K562 (cell line): ENCODE results near the gene TRIM71. TPM values are rescaled to one million over a fixed set of nuclear protein-coding genes. Genes with fewer than 3 reads are reported as not detected.

ENCODE experiments used
- ATAC-seq: fragments of 200-7000 bp; cut with Tn5 transposase; 3 replicates; pipeline ENCODE4 v1.9.1; 2020; ENCODE audit warnings: moderate library complexity
- BruUV-seq: library from RNA; stranded (reverse); fragments of 400-500 nt; replicated peaks from 2 replicates; lab custom pipeline; 2021; lab: Mats Ljungman, UMichigan
- CTCF ChIA-PET: fragments of 300-600 bp; formaldehyde crosslinking; extraction: SDS; loops from one replicate; lab custom pipeline; 2021; ENCODE audit warnings: low intra/inter-chr PET ratio; lab: Yijun Ruan, JAX
- POLR2A ChIA-PET: fragments of 300-600, 350-650 bp; sonication (Branson Sonifier 250); formaldehyde crosslinking; extraction: SDS; loops from one replicate; lab custom pipeline; 2021; ENCODE audit warnings: antibody characterized with exemption, inconsistent platforms; lab: Yijun Ruan, JAX
- DNase-seq, 4 experiments: peaks; one replicate each; pipeline versions ENCODE4 v3.0.0 to v3.0.0-alpha.2; 2011 to 2018; ENCODE audit warnings: low spot score in 3 of 4, mixed read lengths in 3 of 4; ENCODE audit errors: extremely low read depth in 1 of 4
- FAIRE-seq: peaks from 2 replicates; lab custom pipeline; 2011; peaks lifted over from hg19 to GRCh38; lab: Jason Lieb, UNC
- H2AFZ ChIP-seq: 2 replicates; pipeline ENCODE4 v1.6.0; 2011; ENCODE audit warnings: low read depth, low read length, control low read depth, inconsistent platforms
- H3K27ac ChIP-seq: fragments of 200-600 bp; 3 replicates; pipeline ENCODE4 v1.8.0; 2011; ENCODE audit warnings: low read depth, mild to moderate bottlenecking, control low read depth, inconsistent platforms, low read length, moderate library complexity, mixed read lengths; ENCODE audit errors: extremely low read depth
- H3K27me3 ChIP-seq, 2 experiments: fragments of 300-600 bp in 1 of 2; 2 replicates in 1 of 2; 3 replicates in 1 of 2; pipeline versions ENCODE4 v1.6.0 to v1.8.0; 2011; ENCODE audit warnings: inconsistent platforms in 2 of 2, low read length in 2 of 2, mild to moderate bottlenecking in 1 of 2, mixed read lengths in 1 of 2, moderate library complexity in 1 of 2; ENCODE audit not compliant: control insufficient read depth in 2 of 2, insufficient read depth in 2 of 2
- H3K36me3 ChIP-seq: fragments of 300-600 bp; 3 replicates; pipeline ENCODE4 v1.8.0; 2011; ENCODE audit warnings: mild to moderate bottlenecking, low read length, inconsistent platforms; ENCODE audit not compliant: control insufficient read depth, insufficient read depth
- H3K4me1 ChIP-seq, 2 experiments: fragments of 200-600 bp in 1 of 2; replicated peaks in 1 of 2; 2 replicates in 1 of 2; 3 replicates in 1 of 2; pipeline versions ENCODE4 v1.5.1 to v1.8.0; 2011; ENCODE audit warnings: inconsistent platforms in 2 of 2, low read length in 2 of 2, mild to moderate bottlenecking in 1 of 2, mixed read lengths in 1 of 2, moderate library complexity in 1 of 2; ENCODE audit not compliant: control insufficient read depth in 2 of 2, insufficient read depth in 2 of 2
- H3K4me2 ChIP-seq: 2 replicates; pipeline ENCODE4 v1.6.1; 2011; ENCODE audit warnings: low read length, control low read depth, inconsistent platforms, mixed read lengths; ENCODE audit not compliant: insufficient read depth
- H3K4me3 ChIP-seq: fragments of 200-600 bp; sonication (generic), shearing (Covaris generic); 2 replicates; pipeline ENCODE4 v1.5.1; 2016; ENCODE audit warnings: control low read depth, inconsistent platforms
- H3K79me2 ChIP-seq: fragments of 200-600 bp; 3 replicates; pipeline ENCODE4 v1.8.0; 2011; ENCODE audit warnings: low read length, inconsistent platforms; ENCODE audit not compliant: control insufficient read depth, insufficient read depth
- H3K9ac ChIP-seq, 2 experiments: 2 replicates each; pipeline versions ENCODE4 v1.6.0 to v1.6.1; 2011; ENCODE audit warnings: low read depth in 2 of 2, low read length in 2 of 2, control low read depth in 1 of 2, inconsistent platforms in 1 of 2, mild to moderate bottlenecking in 1 of 2, mixed read lengths in 1 of 2; ENCODE audit not compliant: insufficient read depth in 1 of 2
- H3K9me1 ChIP-seq: one replicate; pipeline ENCODE4 v1.6.0; 2011; ENCODE audit warnings: inconsistent platforms, mild to moderate bottlenecking, low read length, moderate library complexity; ENCODE audit not compliant: control insufficient read depth, insufficient read depth
- H3K9me3 ChIP-seq: replicated peaks from 2 replicates; pipeline ENCODE4 v1.5.1; 2011; ENCODE audit warnings: low read depth, low read length, inconsistent platforms; ENCODE audit not compliant: control insufficient read depth, insufficient read depth
- H4K20me1 ChIP-seq: replicated peaks from 2 replicates; pipeline ENCODE4 v1.6.1; 2011; ENCODE audit warnings: low read length, inconsistent platforms, mixed read lengths; ENCODE audit not compliant: control insufficient read depth, insufficient read depth
- BMI1 ChIP-seq: fragments of 150-350 bp; IDR thresholded peaks from 2 replicates; pipeline ENCODE4 v1.6.1; 2014; ENCODE audit warnings: low read length
- CBX2 ChIP-seq: fragments of 200-600 bp; sonication (generic); IDR thresholded peaks from one replicate; pipeline ENCODE4 v1.6.1; 2012; ENCODE audit warnings: mild to moderate bottlenecking, low read length, inconsistent platforms; ENCODE audit not compliant: insufficient read depth, poor library complexity, severe bottlenecking
- MED1 ChIP-seq: sonication (generic); formaldehyde crosslinking; IDR thresholded peaks from 2 replicates; pipeline ENCODE4 v1.8.1; 2023; ENCODE audit warnings: missing genetic modification reagents, borderline replicate concordance
- NCOA6 ChIP-seq: fragments of 450-650 bp; IDR thresholded peaks from 2 replicates; pipeline ENCODE4 v1.6.1; 2017; ENCODE audit warnings: mild to moderate bottlenecking
- NFE2 ChIP-seq: IDR thresholded peaks from 2 replicates; pipeline ENCODE4 v1.6.1; 2014; ENCODE audit warnings: antibody characterized with exemption, low read depth
- PHF20 ChIP-seq: fragments of 450-650 bp; IDR thresholded peaks from 2 replicates; pipeline ENCODE4 v1.6.1; 2018; ENCODE audit not compliant: partially characterized antibody
- RCOR1 ChIP-seq, 2 experiments: IDR thresholded peaks; 2 replicates each; pipeline ENCODE4 v1.6.1; 2012; ENCODE audit warnings: low read depth in 2 of 2, low read length in 2 of 2, borderline replicate concordance in 1 of 2, improper control_type of control experiment in 1 of 2
- SMAD4 ChIP-seq: fragments of 250-450 bp; sonication (Bioruptor Pico); conservative IDR thresholded peaks from 2 replicates; pipeline ENCODE4 v1.8.0; 2021; ENCODE audit warnings: inconsistent platforms, mild to moderate bottlenecking, moderate library complexity
- YY1 ChIP-seq, 3 experiments: IDR thresholded peaks; 2 replicates each; pipeline ENCODE4 v1.6.1; 2011; ENCODE audit warnings: low read length in 2 of 3, mild to moderate bottlenecking in 2 of 3, moderate library complexity in 2 of 3, borderline replicate concordance in 1 of 3, control low read depth in 1 of 3, low read depth in 1 of 3; ENCODE audit not compliant: insufficient read depth in 3 of 3, insufficient replicate concordance in 2 of 3, control insufficient read depth in 1 of 3, insufficient read length in 1 of 3; ENCODE audit errors: extremely low read depth in 1 of 3
- ZFP36 ChIP-seq: fragments of 150-350 bp; IDR thresholded peaks from 2 replicates; pipeline ENCODE4 v1.6.1; 2018; ENCODE audit warnings: low read length, low read depth; ENCODE audit not compliant: partially characterized antibody
- WGBS: fragments of 100-300 bp; shearing (Covaris generic); methylation state at CpG from one replicate; pipeline ENCODE4 v1.1.6; 2016; ENCODE audit warnings: low coverage, mixed read lengths; ENCODE audit not compliant: insufficient coverage; ENCODE audit errors: missing lambda C conversion rate; 5-methylcytosine and 5-hydroxymethylcytosine counted together
- in situ Hi-C: fragments of 300-500 bp; cut with MboI; formaldehyde crosslinking; loops from 4 replicates; pipeline ENCODE4 v1.15.0; 2018; ENCODE audit warnings: inconsistent platforms, mixed read lengths
- intact Hi-C: fragments of 100-400 bp; cut with micrococcal nuclease; formaldehyde crosslinking; loops from 2 replicates; pipeline ENCODE4 v1.14.2; 2022
- polyA plus RNA-seq, 8 experiments: library from polyadenylated mRNA; depleted of rRNA in 4 of 8; stranded (reverse) in 5 of 8; unstranded in 3 of 8; fragments of >200 nt; fragmentation: Nextera tagmentation in 2 of 8; fragmentation: Illumina TruSeq in 1 of 8; extraction: Ambion mirVana in 2 of 8; extraction: Trizol in 1 of 8; gene quantifications; 2 replicates each; pipeline versions ENCODE4 v1.2.1 to v1.2.3, GENCODE V29; 2011 to 2014; ENCODE audit warnings: inconsistent platforms in 1 of 8, missing spikeins in 1 of 8
- total RNA-seq, 7 experiments: library from RNA; depleted of rRNA in 6 of 7; stranded (reverse); fragments of >200 nt in 6 of 7; fragmentation: Illumina TruSeq in 2 of 7; extraction: Trizol in 2 of 7; gene quantifications; 2 replicates each; pipeline versions ENCODE4 v1.2.1 to v1.2.3, GENCODE V29; 2011 to 2021; ENCODE audit warnings: low replicate concordance in 1 of 7

TRIM71 gene
- total and polyA plus RNA-seq, 9 of the 15 experiments (the other 6 are each of a cell fraction or from before 2014, with no cell fraction given): 0.04 to 0.11 TPM; not detected in 7

DNA sequence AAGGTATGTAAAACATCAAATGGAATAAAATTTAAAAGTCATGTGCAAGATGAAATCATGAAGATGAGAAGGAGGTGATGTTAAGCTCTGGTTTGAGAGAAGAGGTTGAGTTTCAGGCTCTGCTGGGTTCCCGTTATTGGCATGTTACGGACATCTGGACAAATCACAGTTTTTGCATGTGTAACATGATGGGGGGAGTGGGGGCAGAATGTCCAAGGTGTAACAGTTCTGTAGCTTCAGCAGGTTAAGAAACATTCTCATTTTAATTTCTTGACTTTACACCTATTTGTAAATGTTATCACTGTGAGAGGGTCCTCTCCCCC lies 17.2 kb downstream of the TRIM71 start:
- intact Hi-C loops: no loop called here
- H3K9me3 ChIP-seq: no peaks in the 10 kb centered on the region
- no peak for TF ChIP-seq NFE2
- TF ChIP-seq ZFP36: peak; percentile 18
- peak; percentile 24 for TF ChIP-seq CBX2
- peak; percentile 42; the same call in 1 of the 2 replicates for TF ChIP-seq BMI1
- no peaks in the 10 kb centered on the region for H3K79me2 ChIP-seq
- no TSS peak for BruUV-seq
- no peak for FAIRE-seq
- no peak overlapping the region for H2AFZ ChIP-seq
- no peak for DNase-seq
- no peaks in the 10 kb centered on the region for H3K9me1 ChIP-seq
- ChIA-PET POLR2A (interaction anchor here (1.0 to 2.6 kb wide), 2 partner anchors 14 to 329 kb away, joined by 3 to 6 read pairs; no protein-coding TSS in a partner anchor), CTCF (no interaction called here)
- no peaks in the 10 kb centered on the region for H4K20me1 ChIP-seq
- in situ Hi-C loops: no loop called here
- H3K4me2 ChIP-seq: no peak overlapping the region
- no peaks in the 10 kb centered on the region for H3K36me3 ChIP-seq
- ATAC-seq: no peak
- H3K9ac ChIP-seq: no peak overlapping the region
- H3K4me1 ChIP-seq: no peaks in the 10 kb centered on the region
- no peak overlapping the region for H3K4me3 ChIP-seq
- WGBS: 0% methylated on average over 2 of the region's 2 CpGs
- H3K27ac ChIP-seq: no peak overlapping the region
- peaks cover 59 to 69% of the 10 kb centered on the region in 2 experiments for H3K27me3 ChIP-seq

DNA sequence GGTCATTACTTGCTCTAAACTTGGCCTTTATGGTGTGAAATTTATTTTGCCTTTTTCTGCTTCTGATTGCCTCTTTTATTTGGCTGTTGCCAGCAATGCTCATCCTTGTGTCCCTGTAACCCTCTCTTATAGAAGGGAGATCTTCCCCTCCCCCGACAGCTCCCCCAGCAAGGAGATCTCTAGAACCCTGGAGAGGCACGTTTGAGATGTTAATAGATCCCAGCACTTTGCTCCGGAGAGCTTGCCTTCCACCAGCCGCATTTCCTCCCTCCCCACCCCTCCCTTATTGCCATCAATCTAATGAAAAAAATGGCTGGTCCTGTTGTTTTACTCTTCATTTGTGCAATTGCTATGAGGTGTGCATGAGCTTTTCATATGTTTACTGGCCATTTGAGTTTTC lies 18.2 kb downstream of the TRIM71 start:
- Histone ChIP-seq H3K9me1 (no peaks in the 10 kb centered on the region), H3K79me2 (no peaks in the 10 kb centered on the region), H3K27me3 (peaks cover 65 to 72% of the 10 kb centered on the region in 2 experiments), H3K36me3 (no peaks in the 10 kb centered on the region), H2AFZ (no peak overlapping the region), H3K4me1 (no peaks in the 10 kb centered on the region), H3K4me3 (no peak overlapping the region), H4K20me1 (no peaks in the 10 kb centered on the region), H3K27ac (no peak overlapping the region), H3K9ac (no peak overlapping the region), H3K9me3 (no peaks in the 10 kb centered on the region), H3K4me2 (no peak overlapping the region)
- intact Hi-C loops (no loop called here), in situ Hi-C loops (no loop called here)
- ATAC-seq (no peak), DNase-seq (no peak), FAIRE-seq (peak; percentile 29)
- 3% methylated on average over 4 of the region's 4 CpGs for WGBS
- POLR2A ChIA-PET: interaction anchor here (1.0 to 2.6 kb wide), 3 partner anchors 15 to 27 kb away, joined by 3 to 6 read pairs (median 4); no protein-coding TSS in a partner anchor
- CTCF ChIA-PET: interaction anchor here (0.6 kb wide), 1 partner anchor 67 kb away, joined by 3 read pairs; no protein-coding TSS in a partner anchor
- no TSS peak for BruUV-seq
- TF ChIP-seq PHF20 (no peak), MED1 (CRISPR knock-in tag) (no peak), RCOR1 (IDR thresholded peaks at IDR 0.05; ENCODE audit: borderline replicate concordance in 1 of 2, low read depth in 2 of 2, low read length in 2 of 2) (no peak), YY1 (IDR thresholded peaks at IDR 0.05; ENCODE audit: borderline replicate concordance in 1 of 3, control insufficient read depth in 1 of 3, extremely low read depth in 1 of 3, insufficient read depth in 3 of 3, insufficient read length in 1 of 3, insufficient replicate concordance in 2 of 3, low read depth in 1 of 3, low read length in 2 of 3) (no peak), SMAD4 (CRISPR knock-in tag) (no peak), NCOA6 (no peak)
